HEK293 (cell line): ENCODE data around the gene CTIF.

ENCODE experiments used
- CTCF ChIA-PET: fragments of 350-600 bp; formaldehyde crosslinking; extraction: SDS; loops from one replicate; lab custom pipeline; 2021; ENCODE audit warnings: antibody characterized with exemption; lab: Yijun Ruan, JAX
- POLR2A ChIA-PET: fragments of 300-600 bp; formaldehyde crosslinking; extraction: SDS; loops from one replicate; lab custom pipeline; 2020; ENCODE audit warnings: antibody characterized with exemption, inconsistent platforms; lab: Yijun Ruan, JAX
- H3K27ac ChIP-seq: fragments of 200-500 bp; sonication (Bioruptor generic); 2 replicates; pipeline ENCODE4 v1.5.1; 2014; ENCODE audit warnings: low read depth, low read length, control low read depth, inconsistent platforms; ENCODE audit errors: extremely low read depth
- H3K36me3 ChIP-seq, 2 experiments: fragments of 200-500 bp in 1 of 2; sonication (Bioruptor generic) in 1 of 2; 1 replicate in 1 of 2; 2 replicates in 1 of 2; pipeline ENCODE4 v1.5.1; 2014 to 2017; ENCODE audit warnings: inconsistent platforms in 2 of 2, low read length in 2 of 2; ENCODE audit not compliant: control insufficient read depth in 2 of 2, insufficient read depth in 1 of 2
- H3K4me1 ChIP-seq: fragments of 200-500 bp; sonication (Bioruptor generic); 2 replicates; pipeline ENCODE4 v1.5.1; 2014; ENCODE audit warnings: mild to moderate bottlenecking, low read length, inconsistent platforms; ENCODE audit not compliant: control insufficient read depth, insufficient read depth
- H3K4me3 ChIP-seq: 2 replicates; pipeline ENCODE4 v1.5.1; 2011; ENCODE audit warnings: low read depth, mild to moderate bottlenecking, control low read depth, low read length, moderate library complexity
- H3K9me3 ChIP-seq: fragments of 200-500 bp; sonication (Bioruptor generic); 2 replicates; pipeline ENCODE4 v1.5.1; 2014; ENCODE audit warnings: low read depth, low read length, inconsistent platforms; ENCODE audit not compliant: control insufficient read depth, insufficient read depth
- FEZF1 ChIP-seq: fragments of 450-650 bp; formaldehyde crosslinking; IDR thresholded peaks from 2 replicates; pipeline ENCODE4 v1.5.1; 2016; ENCODE audit warnings: missing biosample characterization, missing genetic modification characterization
- INSM2 ChIP-seq: fragments of 450-650 bp; formaldehyde crosslinking; IDR thresholded peaks from 2 replicates; pipeline ENCODE4 v1.5.1; 2016; ENCODE audit warnings: missing biosample characterization, missing genetic modification characterization
- OSR2 ChIP-seq: fragments of 450-650 bp; formaldehyde crosslinking; IDR thresholded peaks from 2 replicates; pipeline ENCODE4 v1.5.1; 2016; ENCODE audit warnings: missing biosample characterization, missing genetic modification characterization
- PRDM4 ChIP-seq: fragments of 450-650 bp; formaldehyde crosslinking; IDR thresholded peaks from 2 replicates; pipeline ENCODE4 v1.5.1; 2017; ENCODE audit warnings: missing biosample characterization, missing genetic modification characterization
- SALL2 ChIP-seq: fragments of 450-650 bp; formaldehyde crosslinking; IDR thresholded peaks from 2 replicates; pipeline ENCODE4 v1.5.0; 2017; ENCODE audit warnings: missing biosample characterization, mild to moderate bottlenecking, missing genetic modification characterization, borderline replicate concordance
- TCF7L2 ChIP-seq: IDR thresholded peaks from 2 replicates; pipeline ENCODE4 v1.6.1; 2011; ENCODE audit warnings: low read depth, mild to moderate bottlenecking, inconsistent platforms, low read length, moderate library complexity, borderline replicate concordance
- ZBTB17 ChIP-seq: fragments of 450-650 bp; formaldehyde crosslinking; IDR thresholded peaks from 2 replicates; pipeline ENCODE4 v1.5.1; 2016; ENCODE audit warnings: missing biosample characterization, missing genetic modification characterization
- ZBTB44 ChIP-seq: fragments of 450-650 bp; IDR thresholded peaks from 2 replicates; pipeline ENCODE4 v1.5.1; 2018; ENCODE audit warnings: missing biosample characterization, mild to moderate bottlenecking, missing genetic modification characterization
- ZNF24 ChIP-seq: fragments of 450-650 bp; formaldehyde crosslinking; IDR thresholded peaks from 2 replicates; pipeline ENCODE4 v1.5.1; 2016; ENCODE audit warnings: missing biosample characterization, missing genetic modification characterization
- ZNF26 ChIP-seq: fragments of 450-650 bp; formaldehyde crosslinking; IDR thresholded peaks from 2 replicates; pipeline ENCODE4 v1.5.1; 2016; ENCODE audit warnings: missing biosample characterization, missing genetic modification characterization
- ZNF311 ChIP-seq: fragments of 450-650 bp; formaldehyde crosslinking; IDR thresholded peaks from 2 replicates; pipeline ENCODE4 v1.5.1; 2017; ENCODE audit warnings: missing biosample characterization, missing genetic modification characterization, borderline replicate concordance
- ZNF433 ChIP-seq: fragments of 450-650 bp; formaldehyde crosslinking; IDR thresholded peaks from 2 replicates; pipeline ENCODE4 v1.5.1; 2016; ENCODE audit warnings: missing biosample characterization, missing genetic modification characterization, low read depth
- ZNF513 ChIP-seq: fragments of 450-650 bp; IDR thresholded peaks from 2 replicates; pipeline ENCODE4 v1.5.1; 2018; ENCODE audit warnings: missing biosample characterization, missing genetic modification characterization
- ZNF610 ChIP-seq: fragments of 450-650 bp; formaldehyde crosslinking; IDR thresholded peaks from 2 replicates; pipeline ENCODE4 v1.5.1; 2016; ENCODE audit warnings: missing biosample characterization, missing genetic modification characterization, borderline replicate concordance
- ZNF654 ChIP-seq: fragments of 450-650 bp; formaldehyde crosslinking; IDR thresholded peaks from 2 replicates; pipeline ENCODE4 v1.5.1; 2016; ENCODE audit warnings: low read depth, missing biosample characterization, missing genetic modification characterization
- ZSCAN5A ChIP-seq: fragments of 450-650 bp; formaldehyde crosslinking; IDR thresholded peaks from 2 replicates; pipeline ENCODE4 v1.5.1; 2016; ENCODE audit warnings: missing biosample characterization, missing genetic modification characterization

CTIF gene

GRCh38 chr18:48492880-48493279 is 46.0 kb upstream of the CTIF start:
- no peaks in the 10 kb centered on the region for H3K9me3 ChIP-seq
- H3K4me1 ChIP-seq: peaks cover 9% of the 10 kb centered on the region
- CTCF ChIA-PET: interaction anchor here (0.7 to 1.3 kb wide), 2 partner anchors 17 to 113 kb away, joined by 3 to 4 read pairs; no protein-coding TSS in a partner anchor
- H3K27ac ChIP-seq: no peak overlapping the region
- H3K4me3 ChIP-seq: no peak overlapping the region
- no peaks in the 10 kb centered on the region for H3K36me3 ChIP-seq
- POLR2A ChIA-PET: no interaction called here
- TF ChIP-seq ZNF654 (tag by site-specific recombination) (no peak), TCF7L2 (no peak), ZBTB44 (tag by site-specific recombination) (no peak), OSR2 (tag by site-specific recombination) (no peak), ZNF433 (no peak), ZNF26 (tag by site-specific recombination) (no peak), PRDM4 (tag by site-specific recombination) (no peak), INSM2 (tag by site-specific recombination) (no peak), ZNF513 (tag by site-specific recombination) (no peak), SALL2 (no peak), ZNF311 (tag by site-specific recombination) (no peak), ZNF610 (tag by site-specific recombination) (no peak), ZSCAN5A (tag by site-specific recombination) (no peak), ZNF24 (no peak), FEZF1 (tag by site-specific recombination) (no peak), ZBTB17 (tag by site-specific recombination) (no peak)
